GM21737 (cell line): ENCODE measurements around the gene TYMP.
A peak's percentile ranks its signal among the peaks of the same experiment; 100 is the strongest.

ENCODE experiments used
- ATAC-seq: cut with Tn5 transposase; IDR thresholded peaks from one replicate; pipeline ENCODE4 v1.9.1; 2021; ENCODE audit warnings: mild to moderate bottlenecking, moderate library complexity; ENCODE audit not compliant: unreplicated experiment

The TYMP gene

GRCh38 chr22:50506611-50507420 lies 23.0 kb downstream of the TYMP start:
- ATAC-seq: peak; percentile 9

- no peak for ATAC-seq
These were observed 23.8 kb downstream of the TYMP start for GRCh38 chr22:50505776-50506610.

GRCh38 chr22:50505276-50505775 lies 24.5 kb downstream of the TYMP start:
- ATAC-seq: no peak

- no peak for ATAC-seq
These were observed 25.2 kb downstream of the TYMP start for GRCh38 chr22:50504369-50505211.

GRCh38 chr22:50503475-50504145 lies 26.2 kb downstream of the TYMP start:
- ATAC-seq: no peak

GRCh38 chr22:50502628-50503474 lies 27.0 kb downstream of the TYMP start:
- ATAC-seq: no peak

GRCh38 chr22:50502096-50502495 lies 27.7 kb downstream of the TYMP start:
- ATAC-seq: no peak

GRCh38 chr22:50500452-50500851 lies 29.4 kb downstream of the TYMP start:
- ATAC-seq: no peak

GRCh38 chr22:50498322-50498890 lies 31.4 kb downstream of the TYMP start:
- no peak for ATAC-seq

- no peak for ATAC-seq
These were observed 32.7 kb downstream of the TYMP start for GRCh38 chr22:50497093-50497492.

- ATAC-seq: no peak
These were observed 39.1 kb downstream of the TYMP start for GRCh38 chr22:50490531-50491308.

GRCh38 chr22:50489363-50490243 lies 40.2 kb downstream of the TYMP start:
- ATAC-seq: no peak

- no peak for ATAC-seq
These were observed 40.9 kb downstream of the TYMP start for GRCh38 chr22:50488886-50489285.

- no peak for ATAC-seq
These were observed 41.7 kb downstream of the TYMP start for GRCh38 chr22:50488006-50488677.

- no peak for ATAC-seq
These were observed 42.4 kb downstream of the TYMP start for GRCh38 chr22:50487290-50488005.
